NT2/D1 (cell line): Measurements from ENCODE around the gene VPS41.

ENCODE experiments used
- DNase-seq: peaks from one replicate; pipeline ENCODE4 v3.0.0-alpha.2; 2011; ENCODE audit warnings: low read depth, low spot score
- H3K27me3 ChIP-seq: 2 replicates; pipeline ENCODE4 v1.6.0; 2011; ENCODE audit warnings: mild to moderate bottlenecking; ENCODE audit not compliant: insufficient read length, insufficient read depth
- H3K36me3 ChIP-seq: 2 replicates; pipeline ENCODE4 v1.6.1; 2011; ENCODE audit warnings: mild to moderate bottlenecking, low read length, mixed read lengths; ENCODE audit not compliant: insufficient read depth, insufficient read length
- H3K4me1 ChIP-seq: 2 replicates; pipeline ENCODE4 v1.5.1; 2011; ENCODE audit not compliant: insufficient read depth, insufficient read length
- H3K4me3 ChIP-seq: 2 replicates; pipeline ENCODE4 v1.5.1; 2011; ENCODE audit warnings: low read depth; ENCODE audit not compliant: insufficient read length
- H3K9ac ChIP-seq: 2 replicates; pipeline ENCODE4 v1.6.0; 2011; ENCODE audit warnings: low read depth; ENCODE audit not compliant: insufficient read length
- H3K9me3 ChIP-seq: 2 replicates; pipeline ENCODE4 v1.5.1; 2011; ENCODE audit warnings: mild to moderate bottlenecking, low read length; ENCODE audit not compliant: insufficient read depth
- SUZ12 ChIP-seq: IDR thresholded peaks from 2 replicates; pipeline ENCODE4 v1.6.1; 2011; ENCODE audit not compliant: insufficient read length, insufficient read depth; ENCODE audit errors: extremely low read depth
- YY1 ChIP-seq: IDR thresholded peaks from 2 replicates; pipeline ENCODE4 v1.6.1; 2011; ENCODE audit not compliant: insufficient read length, insufficient read depth
- ZNF274 ChIP-seq: IDR thresholded peaks from 2 replicates; pipeline ENCODE4 v1.6.1; 2011; ENCODE audit warnings: mild to moderate bottlenecking, low read depth, low read length

The VPS41 gene

GRCh38 chr7:38819463-38819862 is 89.5 kb downstream of the VPS41 start:
- no peak for DNase-seq
- TF ChIP-seq YY1 = no peak
- no peak for TF ChIP-seq ZNF274
- TF ChIP-seq SUZ12 = no peak
- no peaks in the 10 kb centered on the region for H3K27me3 ChIP-seq
- peaks cover 13% of the 10 kb centered on the region for H3K36me3 ChIP-seq
- no peak overlapping the region for H3K9ac ChIP-seq
- no peak overlapping the region for H3K4me3 ChIP-seq
- no peaks in the 10 kb centered on the region for H3K4me1 ChIP-seq
- no peaks in the 10 kb centered on the region for H3K9me3 ChIP-seq

GRCh38 chr7:38817526-38817925 is 91.5 kb downstream of the VPS41 start:
- H3K4me1 ChIP-seq = no peaks in the 10 kb centered on the region
- no peaks in the 10 kb centered on the region for H3K27me3 ChIP-seq

GRCh38 chr7:38813768-38814167 is 95.2 kb downstream of the VPS41 start:
- no peak for TF ChIP-seq YY1
- TF ChIP-seq SUZ12 = no peak
- TF ChIP-seq ZNF274 = no peak
- no peaks in the 10 kb centered on the region for H3K27me3 ChIP-seq

More at GRCh38 chr7:38817526-38817925, 91.5 kb downstream of the VPS41 start:
- no peak overlapping the region for H3K9ac ChIP-seq
- H3K4me3 ChIP-seq = no peak overlapping the region
- TF ChIP-seq ZNF274 = no peak
- TF ChIP-seq SUZ12 = no peak
- no peak for TF ChIP-seq YY1
- no peaks in the 10 kb centered on the region for H3K9me3 ChIP-seq
- H3K36me3 ChIP-seq = peaks cover 13% of the 10 kb centered on the region
- DNase-seq = no peak

GRCh38 chr7:38806912-38807311 is 102.1 kb downstream of the VPS41 start:
- Histone ChIP-seq H3K9ac (no peak overlapping the region), H3K36me3 (no peaks in the 10 kb centered on the region), H3K9me3 (no peaks in the 10 kb centered on the region), H3K27me3 (no peaks in the 10 kb centered on the region), H3K4me3 (no peak overlapping the region), H3K4me1 (no peaks in the 10 kb centered on the region)
- TF ChIP-seq SUZ12 = no peak
- TF ChIP-seq ZNF274 = no peak
- TF ChIP-seq YY1 = no peak
- no peak for DNase-seq

More at GRCh38 chr7:38813768-38814167, 95.2 kb downstream of the VPS41 start:
- H3K9me3 ChIP-seq = no peaks in the 10 kb centered on the region
- no peak for DNase-seq
- peaks cover 13% of the 10 kb centered on the region for H3K36me3 ChIP-seq
- no peak overlapping the region for H3K4me3 ChIP-seq
- no peaks in the 10 kb centered on the region for H3K4me1 ChIP-seq
- H3K9ac ChIP-seq = no peak overlapping the region

- no peak overlapping the region for H3K9ac ChIP-seq
- peaks cover 2% of the 10 kb centered on the region for H3K4me1 ChIP-seq
- no peak for TF ChIP-seq YY1
- no peak for TF ChIP-seq SUZ12
- no peak for TF ChIP-seq ZNF274
- no peak overlapping the region for H3K4me3 ChIP-seq
- H3K9me3 ChIP-seq = no peaks in the 10 kb centered on the region
- H3K36me3 ChIP-seq = no peaks in the 10 kb centered on the region
- no peak for DNase-seq
- H3K27me3 ChIP-seq = no peaks in the 10 kb centered on the region
Observed at GRCh38 chr7:38801786-38802185, 107.2 kb downstream of the VPS41 start.

GRCh38 chr7:38798552-38799267 is 110.3 kb downstream of the VPS41 start:
- H3K9me3 ChIP-seq = no peaks in the 10 kb centered on the region
- no peak overlapping the region for H3K4me3 ChIP-seq
- no peak for TF ChIP-seq YY1
- no peak for TF ChIP-seq SUZ12
- TF ChIP-seq ZNF274 = no peak
- DNase-seq = peak; percentile 83
- peaks cover 2% of the 10 kb centered on the region for H3K4me1 ChIP-seq
- peaks cover 6% of the 10 kb centered on the region for H3K36me3 ChIP-seq
- H3K27me3 ChIP-seq = no peaks in the 10 kb centered on the region
- no peak overlapping the region for H3K9ac ChIP-seq

GRCh38 chr7:38796626-38797501 is 112.1 kb downstream of the VPS41 start:
- Histone ChIP-seq H3K27me3 (no peaks in the 10 kb centered on the region), H3K9ac (no peak overlapping the region), H3K36me3 (peaks cover 15% of the 10 kb centered on the region), H3K9me3 (no peaks in the 10 kb centered on the region), H3K4me1 (peaks cover 2% of the 10 kb centered on the region), H3K4me3 (no peak overlapping the region)
- peak; percentile 66 for DNase-seq
- TF ChIP-seq SUZ12 (no peak), ZNF274 (no peak), YY1 (no peak)
